HG03045 (cell line): Measurements from ENCODE around the gene KRT33B.
"Not testable (repeated sequence)": the region's sequence is repeated elsewhere in the genome, so short reads cannot be mapped to it uniquely, and the experiment has no call there.

ENCODE experiments used
- ATAC-seq: cut with Tn5 transposase; IDR thresholded peaks from one replicate; pipeline ENCODE4 v1.9.1; 2021; ENCODE audit warnings: mild to moderate bottlenecking, moderate library complexity; ENCODE audit not compliant: unreplicated experiment

The KRT33B gene

DNA sequence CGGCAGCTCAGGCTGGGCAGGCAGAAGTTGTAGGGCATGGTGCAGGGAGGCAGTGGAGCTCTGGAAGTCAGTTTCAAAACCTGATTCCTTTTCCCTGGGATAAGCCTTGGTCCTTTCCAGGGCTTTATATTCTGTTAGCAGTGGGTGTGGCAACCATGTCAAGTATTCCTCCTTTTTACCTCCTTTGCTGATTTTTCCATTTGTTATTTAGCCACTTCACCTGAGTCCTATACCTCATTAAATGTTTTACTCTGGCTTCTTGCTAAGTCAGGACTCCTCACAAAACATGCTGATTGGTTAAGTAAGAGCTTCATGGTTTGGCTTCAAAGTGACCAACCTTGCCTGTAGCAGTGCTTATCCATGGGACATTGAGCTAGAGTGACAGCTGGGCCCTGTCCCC is at the start of gene KRT33B:
KRT33B (minus strand) TSS at position 101 of the 400 bp plus-strand sequence; CDS start at position 38, 63 bp downstream.
- no peak for ATAC-seq

DNA sequence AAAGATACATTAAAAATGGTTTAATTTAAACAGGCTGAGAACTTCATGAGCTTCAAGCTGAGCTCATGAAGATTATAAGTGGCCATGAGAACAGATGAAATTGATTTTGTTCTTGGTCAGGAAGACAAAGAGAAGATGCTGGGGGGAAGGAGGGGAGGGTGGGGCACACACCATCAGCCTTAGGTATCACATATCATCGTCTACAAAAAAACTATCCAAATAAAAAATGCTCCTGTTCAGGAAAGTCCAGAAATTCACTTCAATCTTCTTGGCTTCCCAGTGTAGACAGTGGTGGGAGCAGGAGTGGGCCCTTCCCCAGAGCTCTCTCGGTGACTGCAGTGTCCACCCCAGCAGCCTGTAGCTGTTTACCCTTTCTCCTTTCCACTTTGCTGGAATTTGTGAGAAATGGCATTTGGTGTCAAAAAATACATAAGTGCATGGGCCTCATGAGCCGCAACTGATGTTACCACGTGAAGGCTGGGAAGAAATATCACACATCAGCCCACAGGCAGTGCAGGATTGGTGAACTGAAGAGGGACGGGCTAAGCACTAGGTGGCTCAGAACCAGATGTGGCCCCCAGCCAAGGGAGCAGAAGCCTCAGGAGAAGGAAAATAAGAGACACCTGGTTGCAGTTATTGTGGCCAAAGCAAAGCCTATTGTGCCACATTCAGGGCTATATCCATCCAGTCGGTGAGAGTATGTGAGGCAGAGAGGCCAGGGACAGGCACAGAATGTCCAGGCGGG is 48.7 kb upstream of the KRT33B start:
- no peak for ATAC-seq

DNA sequence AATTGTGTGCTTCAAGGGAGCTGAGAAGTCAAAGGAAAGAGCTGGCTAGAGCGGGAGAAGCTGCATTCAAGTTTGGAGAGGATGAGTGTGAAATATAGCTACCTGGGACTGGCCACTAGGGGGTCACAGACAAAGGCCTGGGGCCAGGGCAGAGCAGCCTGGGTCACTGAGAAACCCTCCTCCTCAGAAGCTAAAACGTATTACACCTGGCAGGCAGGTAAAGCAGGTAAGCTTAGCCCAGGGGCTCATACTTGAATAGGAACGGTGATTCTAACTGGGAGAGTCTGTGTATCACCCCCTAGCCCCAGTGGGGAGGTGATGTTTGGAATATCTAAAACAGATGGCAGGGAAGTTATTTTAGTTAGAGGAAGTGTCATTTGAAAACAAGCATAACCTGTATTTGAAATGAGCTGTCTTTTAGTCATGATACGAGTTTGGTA is 48.0 kb upstream of the KRT33B start:
- ATAC-seq, result no peak

DNA sequence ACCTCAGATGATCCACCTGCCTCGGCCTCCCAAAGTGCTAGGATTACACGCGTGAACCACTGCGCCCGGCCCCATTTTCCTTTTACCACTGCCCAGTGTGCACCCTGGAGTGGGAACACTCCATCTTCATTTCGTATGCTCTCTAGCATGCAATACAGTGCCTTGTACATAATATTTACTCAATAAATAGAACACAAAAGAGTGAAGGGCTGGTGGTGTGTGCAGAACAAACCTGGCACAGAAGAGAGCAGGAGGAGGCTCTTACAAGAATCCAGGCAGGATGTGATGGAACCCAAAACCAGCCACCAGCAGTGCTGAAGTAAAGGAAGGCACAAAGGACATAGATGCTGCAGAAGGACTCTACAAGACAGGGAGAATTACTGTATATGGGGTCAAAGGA is 47.5 kb upstream of the KRT33B start:
- ATAC-seq, result no peak

DNA sequence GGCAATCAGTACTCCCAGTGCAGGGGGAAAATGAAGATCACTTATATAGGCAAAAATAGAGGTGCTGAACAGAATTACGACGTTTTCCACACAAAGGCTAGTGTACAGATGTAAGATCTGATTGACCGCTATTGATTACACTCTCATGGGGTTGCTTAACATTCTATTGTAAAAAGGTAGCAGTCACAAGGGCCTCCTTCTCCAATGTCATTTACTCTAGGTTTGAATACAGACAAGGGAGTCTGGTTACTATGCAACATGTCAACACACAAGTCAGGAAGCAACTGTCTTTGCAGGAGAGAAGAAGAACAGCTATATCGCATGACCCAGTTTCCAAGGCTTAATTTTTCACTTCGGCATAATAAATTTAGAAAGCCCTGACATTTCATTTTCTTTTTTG is 46.9 kb upstream of the KRT33B start:
- ATAC-seq, result no peak

DNA sequence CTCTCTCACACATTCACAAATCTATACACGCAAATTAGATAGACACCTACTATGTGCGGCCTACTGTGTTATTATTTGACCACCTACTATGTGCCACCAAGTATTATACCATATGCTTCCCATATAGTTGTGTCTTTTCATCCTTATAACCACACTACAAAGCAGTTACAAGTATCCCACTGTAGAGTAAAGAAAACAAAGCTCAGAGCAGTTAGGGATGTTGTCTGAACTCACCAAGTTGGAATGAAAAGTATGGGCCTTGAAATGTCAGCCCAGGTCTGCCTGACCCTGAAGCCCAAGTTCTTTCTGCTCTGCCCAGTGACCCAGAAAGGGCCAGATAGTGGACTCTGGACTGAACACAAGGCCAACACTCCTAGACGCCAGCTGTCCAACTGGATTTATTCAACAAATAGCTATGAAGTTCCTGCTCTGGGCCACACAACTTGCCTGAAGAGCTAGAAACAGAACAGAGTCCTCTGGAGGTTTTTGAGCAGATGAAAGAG is 46.3 kb upstream of the KRT33B start:
- no peak for ATAC-seq

DNA sequence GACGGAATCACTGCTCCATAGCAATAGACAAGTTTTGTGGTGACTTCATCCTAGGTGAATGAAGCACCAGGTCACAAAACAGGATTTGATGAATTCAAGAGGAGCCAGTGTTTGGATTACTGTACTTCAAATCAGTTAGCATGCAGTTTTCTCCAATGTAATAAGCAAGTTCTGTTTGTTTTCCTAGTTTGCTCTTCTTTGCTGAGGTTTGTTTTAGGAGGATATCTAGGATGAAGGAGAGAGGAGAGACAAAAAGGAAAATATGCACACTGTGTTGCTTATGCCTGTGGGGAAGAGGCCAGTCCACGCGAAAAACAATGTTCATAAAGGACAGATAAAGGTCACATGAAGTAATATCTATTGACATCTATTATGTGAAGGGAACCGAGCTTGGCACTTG is 45.8 kb upstream of the KRT33B start:
- ATAC-seq, result no peak

DNA sequence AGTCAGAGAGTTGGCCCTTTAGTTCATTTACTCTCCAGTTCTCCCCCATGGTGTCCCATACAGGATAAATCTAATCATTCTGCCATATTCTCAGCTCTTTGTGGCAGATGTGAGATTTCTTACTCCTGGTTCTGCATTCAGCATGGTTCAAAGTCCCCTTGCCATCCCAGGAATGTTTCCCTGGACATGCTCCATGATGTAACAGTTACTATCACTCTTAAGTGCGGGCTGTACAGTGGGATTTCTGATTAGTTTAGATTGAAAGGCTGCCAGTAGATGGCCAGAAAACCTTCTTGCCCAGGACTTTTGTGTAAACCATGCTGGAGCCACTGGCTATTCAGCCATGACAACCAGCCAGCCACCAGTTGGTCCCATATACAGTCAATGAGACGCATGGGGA is 44.4 kb upstream of the KRT33B start:
- no peak for ATAC-seq

DNA sequence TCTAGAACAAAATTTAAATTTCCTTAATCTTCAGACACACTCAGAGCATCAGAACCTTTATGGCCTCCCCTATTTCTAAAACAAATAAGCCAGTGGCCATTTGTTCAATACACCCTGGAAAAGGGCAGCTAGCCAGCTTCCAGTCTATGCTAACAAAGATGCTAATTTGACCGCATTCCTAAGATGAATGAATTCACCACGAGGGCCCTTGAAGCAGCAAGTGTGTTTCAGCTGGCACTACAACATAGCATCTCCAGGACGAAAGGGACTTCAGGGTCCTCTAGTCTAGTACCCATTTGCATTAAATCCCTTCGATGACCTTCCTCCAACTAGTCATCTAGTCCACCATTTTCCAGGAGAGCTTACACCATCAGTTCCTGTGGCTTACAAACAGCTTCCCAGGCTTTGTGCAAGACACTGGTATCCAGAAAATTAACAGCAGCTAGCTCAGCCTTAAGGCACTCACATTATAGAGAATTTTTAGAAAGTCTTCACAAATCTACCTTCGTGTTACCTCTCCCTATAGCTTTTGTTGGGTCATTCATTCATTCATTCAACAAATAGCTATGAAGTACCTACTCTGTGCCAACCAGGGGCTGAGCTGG is 43.8 kb upstream of the KRT33B start:
- no peak for ATAC-seq

DNA sequence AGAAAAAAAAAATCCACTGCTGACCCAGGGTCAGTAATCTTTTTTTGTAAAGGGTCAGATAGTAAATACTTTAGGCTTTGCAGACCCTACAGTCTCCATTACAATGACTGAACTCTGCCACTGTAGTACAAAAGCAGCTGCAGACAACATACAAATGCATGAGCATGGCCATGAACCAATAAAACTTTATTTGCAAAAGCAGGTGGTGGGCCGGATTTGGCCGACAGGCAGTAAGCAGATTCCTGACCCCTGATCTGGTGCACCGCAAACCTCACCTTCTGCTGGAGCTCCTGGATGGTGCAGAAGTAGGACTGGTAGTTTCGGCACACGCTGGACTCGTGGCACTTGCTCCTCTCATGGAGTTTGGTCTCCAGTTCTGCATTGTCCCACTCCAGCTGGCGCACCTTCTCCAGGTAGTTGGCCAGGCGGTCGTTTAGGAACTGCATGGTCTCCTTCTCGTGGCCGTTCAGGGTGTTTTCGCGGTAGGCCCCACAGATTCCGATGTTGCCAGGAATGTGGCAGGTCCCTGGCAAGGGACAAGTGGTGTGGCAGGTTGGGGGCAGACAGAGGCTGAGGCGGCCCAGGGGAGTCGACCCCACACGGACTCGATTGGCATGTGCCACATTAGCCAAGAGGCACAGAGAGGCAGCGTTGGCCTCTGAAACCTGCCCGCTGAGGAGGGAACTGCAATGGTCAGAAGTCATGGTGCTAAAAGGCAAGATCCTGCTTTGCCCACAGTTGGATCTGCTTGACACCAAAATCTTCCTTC is 41.6 kb upstream of the KRT33B start:
- no peak for ATAC-seq

DNA sequence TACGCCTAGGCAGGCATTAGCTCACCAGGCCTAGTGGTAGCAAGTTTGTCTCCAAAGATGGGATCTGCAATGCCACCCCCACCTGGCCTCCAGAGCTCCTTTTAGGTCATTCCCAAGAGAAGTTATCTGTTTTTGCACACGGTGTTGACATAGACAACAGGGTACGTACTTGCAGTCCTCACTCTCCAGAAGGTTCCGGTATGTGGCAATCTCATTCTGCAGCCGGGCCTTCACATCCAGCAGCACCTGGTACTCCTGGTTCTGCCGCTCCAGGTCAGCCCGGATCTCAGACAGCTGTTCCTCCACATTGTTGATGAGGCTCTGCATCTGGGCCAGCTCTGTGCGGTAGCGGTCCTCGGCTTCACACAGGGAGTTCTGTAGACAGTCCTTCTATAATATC is 37.6 kb upstream of the KRT33B start:
- no peak for ATAC-seq

DNA sequence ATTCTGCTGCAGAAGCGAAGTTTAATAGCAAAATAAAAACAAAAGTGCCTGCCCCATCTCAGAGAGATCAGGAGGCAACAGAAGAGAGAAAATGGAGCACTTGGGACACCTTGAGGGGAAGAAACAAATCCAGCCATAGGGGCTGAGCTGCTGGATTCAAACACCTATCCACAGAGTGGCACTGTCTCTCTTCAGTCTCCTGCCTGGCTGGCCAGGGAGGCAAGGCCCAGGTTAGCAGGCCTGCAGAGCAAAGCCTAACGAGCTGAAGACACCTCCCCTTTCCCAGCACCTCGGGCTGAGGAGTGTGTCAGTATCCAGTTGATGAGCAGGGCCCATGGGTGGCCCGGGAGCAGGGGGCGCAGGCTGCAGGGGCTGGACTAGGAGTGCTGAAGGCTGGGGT is 36.6 kb upstream of the KRT33B start:
- ATAC-seq, result no peak

DNA sequence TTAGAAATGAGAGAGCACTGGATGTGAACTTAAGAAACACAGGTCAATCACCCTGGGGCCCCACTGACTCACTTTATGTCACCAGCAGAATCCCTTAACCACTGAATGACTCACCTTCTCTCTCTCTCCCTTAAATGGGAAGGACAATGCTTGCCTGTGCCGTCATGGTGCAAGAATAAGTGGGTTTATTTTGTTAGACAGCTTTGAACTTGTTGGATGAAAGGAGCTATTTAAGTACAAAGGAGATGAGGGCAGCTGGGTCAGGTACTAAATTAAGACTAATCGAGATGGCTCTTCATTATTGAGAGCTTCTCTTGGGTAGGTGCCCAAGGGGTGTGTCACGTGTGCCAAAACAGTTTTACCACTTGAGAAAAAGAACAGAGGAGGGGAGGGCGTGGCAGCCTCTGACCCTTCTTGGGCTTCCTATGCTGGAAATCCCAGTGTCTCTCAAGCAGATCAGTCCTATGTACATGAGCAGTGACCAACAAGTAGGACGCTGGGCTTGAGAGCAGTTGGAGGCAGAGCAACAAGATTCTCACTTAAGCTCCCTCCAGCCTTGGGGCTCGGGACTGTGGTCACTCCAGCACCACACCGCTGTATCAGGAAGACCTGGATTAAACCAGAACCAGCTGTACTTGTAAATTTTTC is 34.5 kb upstream of the KRT33B start:
- ATAC-seq, result no peak

DNA sequence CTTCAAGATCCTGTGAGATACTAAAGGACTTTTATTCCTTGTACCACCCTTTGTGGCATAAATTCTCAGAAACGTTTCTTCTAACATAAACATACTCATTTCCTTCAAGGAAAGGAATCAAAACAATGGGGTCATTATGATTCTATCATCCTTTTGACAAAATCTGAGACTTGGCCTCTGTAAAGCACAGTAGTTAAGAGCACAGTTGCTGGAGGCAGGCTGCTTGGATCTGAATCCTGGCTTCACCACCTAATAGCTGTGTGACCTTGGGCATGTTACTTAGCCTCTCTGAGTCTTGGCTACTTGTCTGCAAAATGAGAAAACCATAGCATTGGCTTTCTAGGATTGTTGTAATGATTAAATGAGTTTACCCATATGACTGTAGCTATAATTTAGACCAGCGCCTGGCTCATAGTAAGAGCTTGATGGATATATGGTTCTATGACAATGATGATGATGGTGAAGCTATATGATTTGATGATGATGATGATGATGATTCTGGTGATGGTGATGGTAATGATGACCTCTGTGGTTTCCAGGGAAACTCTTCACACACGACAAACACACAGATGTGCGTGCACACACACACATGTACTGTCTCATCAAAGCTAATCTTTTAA is 33.9 kb upstream of the KRT33B start:
- no peak for ATAC-seq

DNA sequence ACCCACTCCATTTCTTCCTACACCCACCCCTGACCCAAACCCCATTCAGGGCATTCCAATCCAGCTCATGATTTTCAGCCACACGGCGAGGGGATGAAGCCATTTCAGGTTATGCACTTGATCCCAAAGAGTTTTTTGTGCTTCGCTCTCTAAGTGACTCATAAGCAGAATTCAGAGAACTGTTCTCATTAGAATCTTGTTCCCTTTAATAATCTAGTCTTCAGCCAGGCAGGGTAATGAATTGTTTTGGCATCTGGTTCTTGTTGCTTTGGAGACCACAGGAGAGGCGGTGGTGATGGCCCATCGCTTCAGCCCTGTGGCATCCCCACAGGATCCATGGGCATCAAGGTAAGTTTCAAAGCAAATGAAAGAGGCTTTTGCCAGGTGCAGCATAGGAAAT is 32.5 kb upstream of the KRT33B start:
- ATAC-seq, result no peak

DNA sequence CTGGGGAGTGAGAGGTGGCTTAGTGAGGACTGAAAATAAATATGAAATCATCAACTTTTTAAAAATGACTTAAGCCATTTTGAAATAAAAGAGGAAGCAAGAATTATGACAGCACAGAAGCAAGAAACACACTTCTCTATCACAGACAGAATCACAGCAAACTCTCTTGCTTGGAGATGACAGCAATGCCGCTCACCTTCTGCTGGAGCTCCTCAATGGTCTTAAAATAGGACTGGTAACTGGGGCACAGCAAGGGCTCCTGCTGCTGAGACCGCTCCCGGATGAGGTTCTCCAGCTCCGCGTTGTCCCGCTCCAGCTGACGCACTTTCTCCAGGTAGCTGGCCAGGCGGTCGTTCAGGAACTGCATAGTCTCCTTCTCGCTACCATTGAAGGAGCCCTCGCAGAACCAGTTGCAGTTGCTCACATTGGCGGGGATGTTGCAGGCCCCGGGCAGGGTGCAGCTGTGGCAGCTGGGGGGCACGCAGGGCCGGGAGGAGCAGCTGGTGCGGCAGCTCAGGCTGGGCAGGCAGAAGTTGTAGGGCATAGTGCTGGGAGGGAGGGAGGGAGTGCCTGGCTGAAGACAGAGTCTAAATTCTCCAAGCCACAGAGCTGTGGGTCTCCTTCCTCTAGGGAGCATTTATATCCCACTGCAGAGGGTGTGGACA is 27.5 kb upstream of the KRT33B start, which contains the start of gene KRT31:
KRT31 (minus strand) TSS at position 613 of the 665 bp plus-strand sequence; CDS start at position 544, 69 bp downstream.
- no peak for ATAC-seq

DNA sequence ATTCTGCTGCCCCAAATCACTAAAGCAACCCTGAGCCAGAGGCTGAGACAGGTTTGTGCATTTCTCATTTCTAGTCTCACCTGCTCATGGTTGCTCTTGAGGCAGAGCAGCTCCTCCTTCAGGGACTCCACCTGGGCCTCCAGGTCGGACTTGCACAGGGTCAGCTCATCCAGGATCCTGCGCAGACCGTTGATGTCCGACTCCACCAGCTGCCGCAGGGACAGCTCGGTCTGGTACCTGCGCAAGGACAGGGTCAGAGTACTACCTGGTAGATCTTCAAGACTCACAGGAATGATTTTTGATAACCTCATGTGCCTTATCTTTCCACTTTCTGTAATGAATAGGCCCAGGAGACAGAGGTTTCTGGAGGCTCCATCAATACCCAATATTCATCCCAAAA is 26.7 kb upstream of the KRT33B start:
- no peak for ATAC-seq

DNA sequence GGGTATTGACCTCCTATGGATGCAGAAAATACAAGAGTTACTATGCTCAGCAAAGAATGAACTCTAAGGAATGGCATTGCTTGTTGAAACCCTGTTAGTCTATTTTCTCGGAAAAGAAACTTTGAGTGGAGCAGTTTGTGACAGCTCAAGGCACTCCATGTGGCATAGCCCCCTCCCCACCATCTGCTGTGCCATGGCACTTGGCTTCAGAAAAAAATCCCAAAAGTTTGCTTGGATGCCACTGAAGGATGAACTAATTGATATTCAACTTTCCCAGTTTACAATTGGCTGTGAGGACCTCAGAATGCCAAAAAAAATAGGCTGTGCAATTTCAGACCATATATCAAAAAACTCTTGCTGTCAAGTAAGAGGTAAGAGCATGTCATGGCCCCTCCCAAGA is 26.0 kb upstream of the KRT33B start:
- ATAC-seq, result no peak

DNA sequence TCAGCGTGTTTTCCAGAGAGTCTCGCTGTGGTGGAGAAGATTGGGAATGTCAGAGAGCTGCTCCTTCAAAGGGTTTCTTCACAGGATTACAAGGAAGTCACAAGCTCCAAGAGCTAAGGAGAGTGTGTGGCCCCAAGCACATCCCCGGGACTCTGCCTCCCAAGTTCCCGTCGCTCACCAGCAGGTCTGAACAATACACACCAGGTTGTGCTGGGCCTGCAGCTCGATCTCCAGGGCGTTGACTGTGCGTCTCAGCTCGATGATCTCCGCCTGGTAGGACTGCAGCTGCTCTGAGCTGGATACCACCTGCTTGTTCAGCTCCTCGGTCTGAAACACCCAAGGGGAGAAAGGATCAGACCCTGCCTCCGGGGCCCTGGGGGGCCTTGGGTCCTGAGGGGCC is 25.4 kb upstream of the KRT33B start:
- not testable (repeated sequence) for ATAC-seq
